WTC11 (cell line): ENCODE measurements around the gene AGPAT3.

Source experiments
- CREB1 ChIP-seq: sonication (generic); formaldehyde crosslinking; IDR thresholded peaks from 2 replicates; pipeline ENCODE4 v1.8.0; 2023; ENCODE audit warnings: mild to moderate bottlenecking, missing genetic modification reagents
- ELF4 ChIP-seq: sonication (generic); formaldehyde crosslinking; IDR thresholded peaks from 2 replicates; pipeline ENCODE4 v1.8.1; 2022; ENCODE audit warnings: low read depth, mild to moderate bottlenecking, moderate library complexity, missing genetic modification reagents
- ESRRA ChIP-seq: sonication (generic); formaldehyde crosslinking; IDR thresholded peaks from 2 replicates; pipeline ENCODE4 v1.8.1; 2022; ENCODE audit warnings: mild to moderate bottlenecking, missing genetic modification reagents, borderline replicate concordance
- FOXK1 ChIP-seq: sonication (generic); formaldehyde crosslinking; IDR thresholded peaks from 2 replicates; pipeline ENCODE4 v1.8.0; 2022; ENCODE audit warnings: mild to moderate bottlenecking, moderate library complexity, missing genetic modification reagents
- MAX ChIP-seq: sonication (generic); formaldehyde crosslinking; IDR thresholded peaks from 2 replicates; pipeline ENCODE4 v1.8.0; 2022; ENCODE audit warnings: mild to moderate bottlenecking, missing genetic modification reagents
- TCF7 ChIP-seq: sonication (generic); formaldehyde crosslinking; IDR thresholded peaks from 2 replicates; pipeline ENCODE4 v1.8.0; 2022; ENCODE audit warnings: mild to moderate bottlenecking, low read depth, missing genetic modification reagents, moderate library complexity
- ZBTB21 ChIP-seq: sonication (generic); formaldehyde crosslinking; IDR thresholded peaks from 2 replicates; pipeline ENCODE4 v1.8.1; 2023; ENCODE audit warnings: mild to moderate bottlenecking, missing genetic modification reagents, borderline replicate concordance
- ZNF263 ChIP-seq: sonication (generic); formaldehyde crosslinking; IDR thresholded peaks from 2 replicates; pipeline ENCODE4 v1.8.1; 2022; ENCODE audit warnings: low read depth, mild to moderate bottlenecking, moderate library complexity, missing genetic modification reagents
- ZNF425 ChIP-seq: fragments of 250-450 bp; sonication (Bioruptor Pico); conservative IDR thresholded peaks from 2 replicates; pipeline ENCODE4 v1.9.0; 2021; ENCODE audit warnings: mild to moderate bottlenecking
- TF ChIP-seq, protein P1 (sequence below): fragments of 200-600 bp; IDR thresholded peaks from 2 replicates; pipeline ENCODE4 v1.8.0; 2022; ENCODE audit warnings: antibody characterized with exemption
- TF ChIP-seq, protein P2 (sequence below): sonication (generic); formaldehyde crosslinking; IDR thresholded peaks from 2 replicates; pipeline ENCODE4 v1.8.1; 2022; ENCODE audit warnings: low read depth, missing genetic modification reagents, borderline replicate concordance
- TF ChIP-seq, protein P3 (sequence below): fragments of 250-450 bp; sonication (Bioruptor Pico); IDR thresholded peaks from 2 replicates; pipeline ENCODE4 v2.1.2; 2022; ENCODE audit warnings: mild to moderate bottlenecking, moderate library complexity

GRCh38 chr21:43991447-43991991 is 126.5 kb downstream of the AGPAT3 start:
- TF ChIP-seq, protein P1, sequence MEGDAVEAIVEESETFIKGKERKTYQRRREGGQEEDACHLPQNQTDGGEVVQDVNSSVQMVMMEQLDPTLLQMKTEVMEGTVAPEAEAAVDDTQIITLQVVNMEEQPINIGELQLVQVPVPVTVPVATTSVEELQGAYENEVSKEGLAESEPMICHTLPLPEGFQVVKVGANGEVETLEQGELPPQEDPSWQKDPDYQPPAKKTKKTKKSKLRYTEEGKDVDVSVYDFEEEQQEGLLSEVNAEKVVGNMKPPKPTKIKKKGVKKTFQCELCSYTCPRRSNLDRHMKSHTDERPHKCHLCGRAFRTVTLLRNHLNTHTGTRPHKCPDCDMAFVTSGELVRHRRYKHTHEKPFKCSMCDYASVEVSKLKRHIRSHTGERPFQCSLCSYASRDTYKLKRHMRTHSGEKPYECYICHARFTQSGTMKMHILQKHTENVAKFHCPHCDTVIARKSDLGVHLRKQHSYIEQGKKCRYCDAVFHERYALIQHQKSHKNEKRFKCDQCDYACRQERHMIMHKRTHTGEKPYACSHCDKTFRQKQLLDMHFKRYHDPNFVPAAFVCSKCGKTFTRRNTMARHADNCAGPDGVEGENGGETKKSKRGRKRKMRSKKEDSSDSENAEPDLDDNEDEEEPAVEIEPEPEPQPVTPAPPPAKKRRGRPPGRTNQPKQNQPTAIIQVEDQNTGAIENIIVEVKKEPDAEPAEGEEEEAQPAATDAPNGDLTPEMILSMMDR = no peak
- TF ChIP-seq ZNF425 (no peak), ELF4 (no peak), TCF7 (CRISPR knock-in tag) (no peak), ZBTB21 (CRISPR knock-in tag) (no peak), ESRRA (CRISPR knock-in tag) (no peak), ZNF263 (no peak), FOXK1 (CRISPR knock-in tag) (no peak), CREB1 (CRISPR knock-in tag) (no peak), MAX (CRISPR knock-in tag) (no peak)
- TF ChIP-seq, protein P2, sequence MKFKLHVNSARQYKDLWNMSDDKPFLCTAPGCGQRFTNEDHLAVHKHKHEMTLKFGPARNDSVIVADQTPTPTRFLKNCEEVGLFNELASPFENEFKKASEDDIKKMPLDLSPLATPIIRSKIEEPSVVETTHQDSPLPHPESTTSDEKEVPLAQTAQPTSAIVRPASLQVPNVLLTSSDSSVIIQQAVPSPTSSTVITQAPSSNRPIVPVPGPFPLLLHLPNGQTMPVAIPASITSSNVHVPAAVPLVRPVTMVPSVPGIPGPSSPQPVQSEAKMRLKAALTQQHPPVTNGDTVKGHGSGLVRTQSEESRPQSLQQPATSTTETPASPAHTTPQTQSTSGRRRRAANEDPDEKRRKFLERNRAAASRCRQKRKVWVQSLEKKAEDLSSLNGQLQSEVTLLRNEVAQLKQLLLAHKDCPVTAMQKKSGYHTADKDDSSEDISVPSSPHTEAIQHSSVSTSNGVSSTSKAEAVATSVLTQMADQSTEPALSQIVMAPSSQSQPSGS = no peak
- TF ChIP-seq, protein P3, sequence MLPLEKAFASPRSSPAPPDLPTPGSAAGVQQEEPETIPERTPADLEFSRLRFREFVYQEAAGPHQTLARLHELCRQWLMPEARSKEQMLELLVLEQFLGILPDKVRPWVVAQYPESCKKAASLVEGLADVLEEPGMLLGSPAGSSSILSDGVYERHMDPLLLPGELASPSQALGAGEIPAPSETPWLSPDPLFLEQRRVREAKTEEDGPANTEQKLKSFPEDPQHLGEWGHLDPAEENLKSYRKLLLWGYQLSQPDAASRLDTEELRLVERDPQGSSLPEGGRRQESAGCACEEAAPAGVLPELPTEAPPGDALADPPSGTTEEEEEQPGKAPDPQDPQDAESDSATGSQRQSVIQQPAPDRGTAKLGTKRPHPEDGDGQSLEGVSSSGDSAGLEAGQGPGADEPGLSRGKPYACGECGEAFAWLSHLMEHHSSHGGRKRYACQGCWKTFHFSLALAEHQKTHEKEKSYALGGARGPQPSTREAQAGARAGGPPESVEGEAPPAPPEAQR (CRISPR knock-in tag) = no peak
